COLO668 (cell line): Measurements from ENCODE around the gene GAB1.

Experiments used
- DNase-seq: peaks from one replicate; lab custom pipeline; 2025; ENCODE audit not compliant: unreplicated experiment; lab: John Stamatoyannopoulos, UW

GAB1 gene

DNA sequence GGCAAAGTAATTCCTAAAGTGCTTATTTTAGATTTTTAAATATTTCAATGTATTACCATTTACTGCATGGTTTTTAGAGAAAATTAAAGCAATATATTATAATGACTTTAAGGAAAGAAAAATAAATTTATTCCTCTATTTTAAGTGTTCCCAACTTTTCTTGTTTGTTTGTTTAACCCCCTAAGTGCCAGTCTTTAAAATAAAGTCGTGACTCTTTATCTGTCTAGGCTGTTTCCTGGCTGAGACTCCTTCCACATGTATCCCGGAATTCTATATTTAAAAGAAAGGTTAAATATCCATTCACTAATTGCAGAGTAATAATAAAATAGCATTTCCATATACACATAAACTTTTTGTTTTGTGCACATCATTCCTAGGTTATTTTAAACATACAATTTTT lies 71.2 kb downstream of the GAB1 start:
- DNase-seq = no peak

DNA sequence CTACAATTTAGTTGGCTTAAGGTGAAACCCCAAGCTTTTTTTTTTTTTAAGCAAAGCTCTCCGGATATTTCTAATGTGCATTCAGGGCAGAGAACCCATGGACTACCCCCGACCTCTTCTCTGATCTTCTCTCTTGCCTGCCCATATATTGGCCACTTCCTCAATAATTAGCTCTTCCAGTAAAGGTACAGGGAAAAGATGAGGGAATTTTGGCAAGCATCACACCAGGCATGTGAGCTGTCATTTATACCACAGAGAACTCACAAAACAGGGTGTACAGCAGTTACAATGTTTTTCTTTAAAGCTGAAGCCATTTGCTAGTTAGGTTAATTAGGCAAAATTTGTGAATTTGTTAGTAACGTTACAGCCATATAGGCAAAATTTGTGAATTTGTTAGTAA lies 73.3 kb downstream of the GAB1 start:
- DNase-seq = no peak

DNA sequence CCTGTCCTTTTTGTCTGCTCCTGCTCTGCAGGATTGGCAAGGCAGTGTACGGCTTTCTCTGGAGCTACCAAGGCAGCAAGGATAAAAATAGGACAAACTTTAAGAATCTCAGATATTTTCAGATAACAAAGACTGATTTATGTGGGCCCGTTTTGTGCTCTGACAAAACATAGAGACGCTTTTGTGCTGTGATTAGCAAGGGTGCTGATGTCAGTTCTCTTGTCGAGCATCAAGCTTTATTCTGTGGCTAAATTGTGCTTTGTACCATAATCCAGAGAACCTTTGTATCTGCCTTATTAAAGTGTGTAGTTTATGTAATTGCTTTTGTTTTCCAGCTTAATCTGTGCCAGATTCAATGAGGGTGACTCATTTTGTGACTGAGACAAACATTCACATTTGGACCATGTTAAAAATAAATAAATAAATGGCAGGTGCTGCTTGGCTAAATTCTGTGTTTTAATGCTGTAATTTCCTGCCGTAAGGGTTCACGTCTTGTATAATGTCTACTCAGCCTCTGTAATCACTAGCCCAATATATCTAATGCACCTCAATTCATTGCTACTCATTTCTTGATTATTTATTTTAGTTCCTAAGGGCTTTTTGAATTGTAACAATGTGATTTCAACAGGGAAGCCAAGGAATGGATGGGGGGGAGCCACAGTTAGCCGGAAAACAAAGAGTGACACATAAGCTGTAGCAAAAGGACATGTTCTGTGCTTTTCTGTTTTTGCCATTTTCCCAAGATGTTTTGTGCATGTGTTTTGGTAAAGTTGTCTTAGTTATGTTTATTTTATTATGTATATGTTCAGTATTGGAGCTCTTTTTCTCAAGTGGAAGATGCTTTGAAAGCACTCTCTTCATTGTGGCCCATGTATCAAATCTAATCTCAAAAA lies 75.1 kb downstream of the GAB1 start:
- DNase-seq = no peak

DNA sequence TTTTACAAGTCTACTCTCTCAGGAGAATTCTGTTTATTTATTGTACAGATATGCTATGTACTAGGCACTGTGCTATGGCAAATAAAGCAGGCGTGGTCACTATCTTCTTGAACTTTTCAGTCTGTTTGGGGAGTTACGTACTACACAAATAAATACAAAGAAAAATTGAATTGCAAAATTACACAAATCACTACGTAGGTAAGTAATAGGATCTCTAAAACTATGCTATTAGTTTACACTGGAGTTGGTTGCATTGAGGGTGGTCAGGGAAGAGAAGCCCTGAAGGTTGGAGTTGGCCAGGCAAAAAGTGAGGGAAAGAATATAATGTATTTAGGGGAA lies 75.7 kb downstream of the GAB1 start:
- no peak for DNase-seq

DNA sequence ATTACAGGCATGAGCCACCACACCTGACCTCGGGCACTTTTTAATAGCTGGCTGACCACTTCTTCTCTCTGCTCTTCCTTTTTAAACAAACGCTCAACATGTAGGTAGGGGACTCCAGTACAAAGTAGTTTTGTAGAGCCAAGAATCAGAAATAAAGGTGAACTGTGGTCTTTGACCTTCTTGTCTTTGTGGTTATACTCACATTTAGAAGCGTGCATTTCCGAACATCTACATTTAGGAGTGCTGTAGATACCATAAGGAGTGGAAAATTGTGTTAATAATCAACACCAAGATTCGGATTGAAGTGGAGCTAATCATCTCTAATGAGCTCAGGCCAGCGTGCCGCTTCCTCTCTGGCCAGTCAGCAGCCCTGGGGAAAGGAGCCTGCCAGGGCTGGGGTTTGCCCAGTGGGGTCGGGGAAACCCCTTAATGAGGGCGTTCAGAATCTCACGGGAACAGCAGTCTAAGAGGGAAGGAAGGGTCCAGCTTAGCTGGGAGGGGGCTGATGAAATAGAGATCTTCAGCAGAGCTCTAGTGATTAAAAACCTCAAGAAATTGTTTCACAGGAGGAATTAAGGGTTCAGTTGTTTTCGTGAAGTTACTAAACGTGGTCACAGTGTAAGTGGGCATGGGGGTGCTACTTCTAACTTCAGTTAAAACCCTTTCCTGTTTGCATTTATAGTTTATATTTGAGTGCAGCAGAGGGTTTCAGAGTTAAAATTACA lies 81.2 kb downstream of the GAB1 start:
- no peak for DNase-seq

DNA sequence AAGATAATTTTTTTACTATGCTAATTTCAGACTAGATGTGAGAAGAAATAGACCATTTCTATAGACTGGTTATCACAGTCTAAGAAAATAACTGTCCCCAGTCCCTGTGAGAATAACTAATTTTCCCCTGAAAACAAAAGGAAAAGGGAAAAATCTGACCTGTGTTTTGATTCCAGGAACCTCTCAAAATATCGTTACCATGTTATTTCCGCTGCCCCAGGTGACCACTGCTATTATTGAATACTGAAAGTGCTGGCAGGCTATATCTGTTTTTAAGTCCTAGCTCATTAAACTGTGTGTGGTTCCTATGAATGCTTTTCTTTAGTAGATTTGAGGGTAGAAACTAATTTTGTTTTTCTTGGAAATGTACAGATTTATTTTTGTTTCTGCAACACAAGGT lies 83.6 kb downstream of the GAB1 start:
- no peak for DNase-seq

DNA sequence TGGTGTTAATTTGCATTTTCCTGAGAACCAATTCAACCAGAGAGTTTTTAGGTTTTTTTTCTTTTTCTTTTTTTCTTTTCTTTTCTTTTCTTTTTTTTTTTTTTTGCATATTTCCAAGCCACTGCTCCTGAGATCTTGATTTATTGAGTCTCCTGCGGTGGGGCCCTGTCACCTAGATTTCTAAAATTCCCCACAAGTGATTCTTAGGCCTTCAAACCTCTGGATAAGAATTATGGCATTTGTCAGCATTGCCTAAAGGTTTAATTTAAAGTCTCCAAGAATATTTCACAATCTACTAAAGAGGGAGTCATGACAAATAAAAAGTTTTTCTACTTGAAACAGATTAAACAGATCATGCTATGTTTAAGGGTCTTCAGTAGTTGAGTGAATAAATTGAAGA lies 84.9 kb downstream of the GAB1 start:
- no peak for DNase-seq

DNA sequence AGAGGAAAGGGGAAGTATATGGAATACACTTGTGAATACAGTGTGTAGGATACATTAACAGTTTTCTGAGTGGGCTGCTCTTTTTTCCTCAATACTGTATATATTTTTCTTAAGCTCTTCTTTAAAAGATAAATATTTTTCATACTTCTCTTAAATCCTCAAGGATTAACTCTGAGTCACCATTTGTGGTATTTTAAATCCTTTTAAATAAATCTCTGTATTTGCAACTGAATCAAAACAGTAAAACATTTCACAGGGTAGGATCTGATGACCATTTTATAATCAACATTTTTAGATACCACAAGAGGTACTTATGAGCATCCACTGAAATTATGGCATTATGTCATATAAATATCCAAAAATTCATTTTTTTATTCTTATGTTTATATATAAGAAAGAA lies 87.6 kb downstream of the GAB1 start:
- no peak for DNase-seq

DNA sequence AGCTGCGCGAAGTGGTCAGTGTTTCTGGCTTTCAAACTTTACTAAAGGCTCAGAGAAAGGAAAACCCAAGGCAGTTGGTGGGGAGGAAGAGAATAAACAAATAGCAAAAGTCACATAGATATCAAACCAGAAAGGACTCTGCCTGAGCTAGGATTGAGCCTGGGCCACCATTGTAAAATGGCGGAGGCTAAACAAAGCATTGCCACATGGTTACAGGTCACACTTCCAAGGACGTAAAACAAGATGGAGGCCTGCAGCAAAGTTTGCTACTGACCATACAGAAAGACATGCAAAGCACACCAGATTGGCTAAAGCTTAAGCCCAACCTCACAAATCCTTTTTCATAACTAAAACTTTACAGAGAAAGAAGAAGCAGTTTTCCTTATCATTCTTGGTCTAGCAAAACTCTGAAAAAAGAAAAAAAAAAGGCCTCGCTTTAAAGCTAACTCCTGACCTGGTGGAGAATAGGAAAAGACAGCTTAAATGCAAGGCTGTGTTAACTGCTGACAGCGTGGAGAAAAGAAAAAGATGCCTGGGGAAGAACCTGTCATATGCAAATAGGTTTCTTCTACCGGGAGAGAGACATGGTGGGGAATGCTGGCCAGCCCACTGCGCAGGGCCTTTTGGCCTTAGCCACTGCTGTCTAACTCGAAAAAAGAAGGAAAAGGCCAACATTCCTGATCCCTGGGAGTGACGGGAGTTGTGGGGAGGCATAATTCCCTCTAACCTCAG lies 95.0 kb downstream of the GAB1 start:
- no peak for DNase-seq

DNA sequence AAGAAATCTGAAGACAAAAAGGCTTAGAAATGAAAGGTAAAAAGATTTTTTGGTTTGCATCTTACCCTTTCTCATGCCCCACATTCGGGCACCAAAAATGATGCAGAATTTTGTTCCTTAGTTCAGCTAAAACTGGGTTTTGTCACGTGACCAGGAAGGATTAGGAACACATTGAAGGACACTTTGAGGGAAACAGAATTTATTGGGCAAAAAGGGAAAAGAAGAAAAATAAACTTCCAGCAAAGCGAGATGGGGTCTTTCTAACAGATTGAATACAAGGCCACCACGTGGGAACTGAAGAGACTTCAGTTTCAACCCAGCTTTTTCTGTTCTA lies 95.5 kb downstream of the GAB1 start:
- no peak for DNase-seq

DNA sequence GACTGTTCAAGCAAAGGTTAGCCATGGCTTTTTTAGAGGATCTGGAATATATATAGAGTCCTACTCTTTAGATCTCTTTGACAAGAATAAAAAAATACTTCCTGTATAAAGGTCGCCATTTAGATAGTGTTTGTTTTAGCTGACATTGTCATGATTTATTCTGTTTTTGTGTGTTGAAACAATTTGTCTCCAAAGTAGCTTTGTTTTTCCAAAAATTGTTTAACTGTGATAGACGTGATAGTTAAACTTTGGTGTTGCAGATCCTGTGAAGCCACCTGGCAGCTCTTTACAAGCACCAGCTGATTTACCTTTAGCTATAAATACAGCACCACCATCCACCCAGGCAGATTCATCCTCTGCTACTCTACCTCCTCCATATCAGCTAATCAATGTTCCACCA lies 96.6 kb downstream of the GAB1 start:
- no peak for DNase-seq

DNA sequence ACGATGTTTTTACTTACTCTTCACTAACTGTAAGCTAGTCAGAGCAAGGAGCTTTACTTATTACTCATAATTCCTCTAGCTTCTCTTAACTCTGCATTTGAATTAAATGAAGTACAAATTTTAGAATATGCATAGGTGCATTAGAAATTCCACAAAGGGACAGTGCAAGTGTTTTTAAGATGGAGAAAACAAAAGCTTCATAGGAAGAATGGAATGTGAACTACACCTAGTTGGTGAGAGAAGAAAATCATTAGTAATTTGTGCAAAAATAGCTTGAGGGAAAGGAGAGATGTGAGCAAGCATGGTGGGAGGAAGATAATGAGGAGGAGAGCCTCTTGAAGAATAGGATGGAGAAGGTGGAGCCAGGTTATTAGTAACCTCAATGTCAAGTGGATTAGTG lies 99.3 kb downstream of the GAB1 start:
- DNase-seq = no peak

DNA sequence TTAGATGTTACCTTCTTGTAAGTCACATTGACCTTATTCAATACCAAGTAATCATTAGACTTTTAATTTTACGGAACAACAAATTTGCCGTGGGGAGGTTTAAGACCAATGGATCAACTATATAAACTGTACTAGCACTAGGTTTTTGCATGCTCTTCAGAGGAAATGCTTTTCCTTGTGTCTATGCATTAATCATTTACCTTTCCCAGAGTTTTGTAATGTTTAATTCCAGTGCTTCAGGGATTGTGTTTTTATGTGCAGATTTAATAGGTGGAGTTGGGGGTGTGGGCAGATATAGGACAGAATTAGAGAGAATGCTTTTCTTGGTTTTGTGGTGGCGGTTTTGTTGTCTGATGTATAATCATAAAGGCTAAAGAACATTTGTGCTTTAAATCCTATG lies 100.8 kb downstream of the GAB1 start:
- DNase-seq = no peak

DNA sequence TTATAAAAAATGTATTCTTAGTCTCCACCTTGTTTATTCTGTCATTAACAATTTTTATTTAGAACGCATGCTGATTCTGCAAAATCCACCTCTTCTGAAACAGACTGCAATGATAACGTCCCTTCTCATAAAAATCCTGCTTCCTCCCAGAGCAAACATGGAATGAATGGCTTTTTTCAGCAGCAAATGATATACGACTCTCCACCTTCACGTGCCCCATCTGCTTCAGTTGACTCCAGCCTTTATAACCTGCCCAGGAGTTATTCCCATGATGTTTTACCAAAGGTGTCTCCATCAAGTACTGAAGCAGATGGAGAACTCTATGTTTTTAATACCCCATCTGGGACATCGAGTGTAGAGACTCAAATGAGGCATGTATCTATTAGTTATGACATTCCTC lies 101.3 kb downstream of the GAB1 start:
- no peak for DNase-seq

DNA sequence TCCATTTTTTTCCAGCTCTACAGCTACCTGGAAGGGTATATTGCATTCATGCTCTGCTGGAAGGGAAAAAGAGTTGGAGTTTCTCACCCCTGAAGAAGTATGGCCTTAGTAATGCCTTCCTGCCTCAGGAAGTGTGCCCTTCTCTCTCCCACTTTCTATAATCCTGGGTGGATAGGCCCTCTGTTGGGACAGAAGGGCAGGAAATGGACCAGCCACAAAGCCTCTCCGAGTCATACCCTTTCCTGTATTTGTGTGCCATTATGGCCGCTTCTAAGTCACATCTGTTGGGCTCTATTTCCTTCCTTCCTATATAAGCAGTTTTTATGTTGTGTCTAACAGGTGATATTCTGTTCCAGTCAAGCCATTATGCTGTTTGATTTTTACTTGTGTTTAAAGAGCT lies 102.0 kb downstream of the GAB1 start:
- no peak for DNase-seq

DNA sequence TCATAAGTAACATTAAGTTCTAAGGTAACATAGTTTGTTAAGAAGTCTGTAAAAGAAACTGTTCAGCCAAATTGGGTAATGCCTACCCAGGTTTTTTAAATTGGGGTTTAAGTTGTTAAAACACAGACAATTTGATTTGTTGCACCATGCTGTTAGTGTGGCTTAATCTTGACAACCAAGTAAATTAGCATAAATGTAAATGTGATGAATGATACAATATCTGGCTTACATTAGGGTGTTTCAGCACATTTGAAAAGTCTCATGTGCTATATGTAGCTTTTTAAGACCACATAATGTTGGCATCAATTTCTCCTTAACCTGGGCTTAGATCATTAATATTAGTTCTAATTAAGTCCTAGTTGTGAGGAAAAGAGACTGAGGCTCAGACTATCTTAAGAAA lies 104.4 kb downstream of the GAB1 start:
- no peak for DNase-seq

DNA sequence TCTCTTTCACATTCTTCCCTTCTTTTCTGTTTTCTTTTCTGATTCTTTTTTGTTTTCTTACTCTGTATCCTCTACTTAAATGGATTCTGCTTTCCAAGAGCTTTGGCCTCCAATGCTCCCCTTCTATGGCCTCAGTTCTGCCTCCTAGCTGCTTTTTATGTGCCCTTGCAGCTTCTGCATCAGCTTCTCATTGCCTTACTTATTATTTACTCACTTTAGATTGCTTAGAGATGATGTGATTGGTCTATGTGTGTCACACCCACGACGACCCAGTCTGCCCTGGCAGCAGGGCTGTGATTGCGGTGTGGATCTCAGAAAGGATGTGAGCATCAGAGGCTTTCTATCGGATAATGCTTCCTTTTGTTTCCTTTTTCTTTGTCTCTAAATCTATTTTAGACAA lies 105.0 kb downstream of the GAB1 start:
- no peak for DNase-seq

DNA sequence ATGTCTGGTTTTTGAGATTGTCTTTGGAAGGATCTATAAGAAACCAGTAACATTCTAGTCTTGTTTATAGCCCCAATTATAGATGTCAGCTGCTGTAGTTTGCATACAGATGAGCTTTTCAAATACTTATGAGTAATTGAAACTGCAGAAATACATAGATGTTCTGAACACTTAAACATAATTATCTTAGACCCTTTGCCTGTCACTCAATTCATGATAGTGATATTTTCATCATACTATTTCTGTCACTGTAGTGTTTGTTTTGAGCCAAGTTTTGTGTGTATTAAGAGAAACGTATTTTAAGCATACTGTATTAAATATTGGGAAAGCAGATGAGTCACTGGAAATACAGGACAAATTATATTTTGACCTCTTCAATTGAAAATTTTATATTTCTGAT lies 107.1 kb downstream of the GAB1 start:
- DNase-seq = no peak

DNA sequence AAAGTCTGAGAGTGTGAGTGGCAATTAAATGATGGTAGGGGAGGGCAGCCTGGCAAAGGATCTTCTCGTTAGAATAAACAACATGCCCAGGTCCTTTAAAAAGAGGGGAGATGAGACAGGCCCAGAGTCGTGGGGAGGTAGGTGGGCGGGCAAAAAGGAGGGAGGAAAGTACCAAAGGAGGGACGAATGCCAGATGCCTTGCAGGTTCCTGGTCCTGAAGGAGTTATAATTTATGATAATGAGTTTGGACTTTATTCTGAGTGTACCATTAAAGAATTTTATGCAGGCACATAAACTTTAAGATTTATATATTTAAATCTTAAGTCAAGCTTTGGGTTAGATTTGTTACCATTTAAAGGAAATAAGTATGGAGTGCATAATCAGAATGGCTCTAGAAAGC lies 114.5 kb downstream of the GAB1 start:
- no peak for DNase-seq

DNA sequence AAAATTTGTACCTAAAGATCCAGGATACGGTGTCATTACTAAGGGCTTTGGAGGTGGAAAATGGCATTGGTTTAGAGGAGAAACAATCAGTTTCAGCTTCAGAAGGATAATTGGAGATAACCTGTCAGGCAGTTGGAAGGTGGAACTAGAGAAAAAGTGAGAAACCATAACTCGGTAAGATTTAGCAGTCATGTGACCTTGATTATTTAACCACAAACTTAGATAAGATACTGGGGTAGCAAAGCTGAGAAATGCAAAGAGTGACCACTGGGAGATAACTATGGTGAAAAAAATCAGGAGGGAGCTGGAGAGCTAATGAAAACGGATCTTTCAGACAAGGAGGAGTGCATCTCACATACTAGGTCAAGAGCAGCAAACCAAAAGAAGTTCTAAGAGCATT lies 118.5 kb downstream of the GAB1 start:
- no peak for DNase-seq

DNA sequence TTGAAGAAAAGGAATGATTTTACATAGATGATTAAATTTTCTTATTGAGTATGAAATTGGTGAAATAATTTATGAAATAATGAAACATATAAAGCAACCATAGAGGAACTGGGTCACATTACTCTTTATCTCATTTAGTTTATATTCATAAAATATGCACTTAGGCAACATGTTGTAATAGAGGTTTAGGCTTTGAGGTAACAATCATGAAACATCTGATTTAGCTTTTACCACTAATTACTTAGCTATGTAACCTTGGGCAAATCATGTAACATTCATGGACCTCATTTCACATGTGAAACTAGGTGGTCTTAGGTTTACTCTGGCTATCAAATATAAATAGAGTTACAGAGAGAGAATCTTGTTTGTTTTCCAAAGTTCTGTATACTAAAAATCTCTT lies 122.3 kb downstream of the GAB1 start:
- DNase-seq = no peak
